ENCODE results near the gene CCL2.

- TF ChIP-seq GATA2 (IDR thresholded peaks at IDR 0.05; ENCODE audit: low read depth, low read length) (no peak), GATA3 (IDR thresholded peaks at IDR 0.05; ENCODE audit: low read depth, low read length) (no peak)
These were observed 9.7 kb upstream of the CCL2 start for GRCh38 chr17:34245351-34245905.
